Hepatocyte (in vitro differentiated cells): ENCODE results near the gene ZNF521. TPM values are rescaled to one million over a fixed set of nuclear protein-coding genes. Genes with fewer than 3 reads are reported as not detected.
"Not testable (repeated sequence)": the region's sequence is repeated elsewhere in the genome, so short reads cannot be mapped to it uniquely, and the experiment has no call there.

Experiments
- DNase-seq: peaks from one replicate; pipeline ENCODE4 v3.0.0-alpha.2; 2016; ENCODE audit warnings: low spot score
- H2AFZ ChIP-seq: fragments of 200-600 bp; sonication (generic); 2 replicates; pipeline ENCODE4 v1.6.0; 2016; ENCODE audit warnings: antibody characterized with exemption, mild to moderate bottlenecking
- H3K27ac ChIP-seq: fragments of 200-600 bp; sonication (generic); 2 replicates; pipeline ENCODE4 v1.5.1; 2016; ENCODE audit warnings: mild to moderate bottlenecking
- H3K27me3 ChIP-seq: fragments of 200-600 bp; sonication (generic); 2 replicates; pipeline ENCODE4 v1.6.1; 2016
- H3K36me3 ChIP-seq: fragments of 200-600 bp; sonication (generic); replicated peaks from 2 replicates; pipeline ENCODE4 v1.5.1; 2016; ENCODE audit warnings: low read depth; ENCODE audit not compliant: insufficient read depth
- H3K4me1 ChIP-seq: fragments of 200-600 bp; sonication (generic); 2 replicates; pipeline ENCODE4 v1.5.1; 2016; ENCODE audit warnings: mild to moderate bottlenecking, moderate library complexity; ENCODE audit not compliant: insufficient read depth
- H3K4me2 ChIP-seq: fragments of 200-600 bp; sonication (generic); 2 replicates; pipeline ENCODE4 v1.6.0; 2016
- H3K4me3 ChIP-seq: fragments of 200-600 bp; sonication (generic); 2 replicates; pipeline ENCODE4 v1.5.1; 2016; ENCODE audit warnings: mild to moderate bottlenecking
- H3K79me2 ChIP-seq: fragments of 200-600 bp; sonication (generic); 2 replicates; pipeline ENCODE4 v1.6.0; 2017; ENCODE audit warnings: mild to moderate bottlenecking
- H3K9me2 ChIP-seq: fragments of 200-600 bp; sonication (generic); replicated peaks from 2 replicates; pipeline ENCODE4 v1.6.0; 2017; ENCODE audit warnings: mild to moderate bottlenecking; ENCODE audit not compliant: insufficient read depth
- H3K9me3 ChIP-seq: fragments of 200-600 bp; sonication (generic); 2 replicates; pipeline ENCODE4 v1.5.1; 2016; ENCODE audit warnings: low read depth, mild to moderate bottlenecking
- H4K20me1 ChIP-seq: fragments of 200-600 bp; sonication (generic); 2 replicates; pipeline ENCODE4 v1.6.0; 2016; ENCODE audit warnings: mild to moderate bottlenecking; ENCODE audit not compliant: insufficient read depth, poor library complexity, severe bottlenecking
- EZH2 ChIP-seq: fragments of 200-600 bp; sonication (generic); IDR thresholded peaks from 2 replicates; pipeline ENCODE4 v1.6.1; 2016; ENCODE audit warnings: antibody characterized with exemption, mild to moderate bottlenecking, borderline replicate concordance
- EZH2phosphoT487 ChIP-seq: fragments of 200-600 bp; sonication (generic); IDR thresholded peaks from one replicate; pipeline ENCODE4 v1.6.1; 2018; ENCODE audit warnings: antibody characterized with exemption, mild to moderate bottlenecking, low read depth, moderate library complexity; ENCODE audit not compliant: unreplicated experiment, severe bottlenecking
- WGBS: methylation state at CpG from one replicate; pipeline ENCODE4 v1.1.6; 2016; ENCODE audit warnings: low lambda C conversion rate; ENCODE audit errors: missing lambda C conversion rate; 5-methylcytosine and 5-hydroxymethylcytosine counted together
- polyA plus RNA-seq: library from polyadenylated mRNA; unstranded; fragments of >200 nt; fragmentation: Nextera tagmentation; extraction: Ambion mirVana; gene quantifications from 2 replicates; pipeline ENCODE4 v1.2.1, GENCODE V29; 2016
- total RNA-seq: library from RNA; depleted of rRNA; stranded (reverse); fragments of >200 nt; gene quantifications from 2 replicates; pipeline ENCODE4 v1.2.3, GENCODE V29; 2014
- TF ChIP-seq, protein P1 (sequence below): fragments of 200-600 bp; sonication (generic); IDR thresholded peaks from 2 replicates; pipeline ENCODE4 v1.5.1; 2016; ENCODE audit warnings: antibody characterized with exemption, mild to moderate bottlenecking; ENCODE audit not compliant: poor library complexity

Gene ZNF521
- total and polyA plus RNA-seq, 2 experiments from 2014 or later: 9.0 to 16.3 TPM

DNA sequence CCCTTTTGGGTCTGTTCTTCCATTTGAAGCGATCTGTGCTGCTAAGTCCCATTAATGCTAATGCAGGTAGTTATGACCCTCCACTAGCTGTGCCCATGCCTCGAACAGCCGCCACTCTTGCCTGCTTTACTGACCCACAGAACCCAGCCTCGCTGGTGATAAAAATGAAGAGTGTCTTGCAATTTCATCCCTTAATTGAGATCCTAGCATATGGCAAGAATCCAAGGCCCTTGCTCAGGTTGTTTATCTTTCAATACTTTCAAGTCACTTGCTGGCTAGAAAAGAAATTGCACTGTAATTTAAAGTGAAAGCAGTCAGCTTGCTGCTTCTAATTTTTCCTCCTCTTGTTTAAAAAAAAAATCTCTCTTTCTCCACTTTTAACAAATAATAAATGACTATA lies 73.6 kb downstream of the ZNF521 start:
- DNase-seq: no peak
- H3K79me2 ChIP-seq: no peaks in the 10 kb centered on the region
- H3K4me1 ChIP-seq: no peaks in the 10 kb centered on the region
- TF ChIP-seq EZH2 (no peak), EZH2phosphoT487 (no peak)
- TF ChIP-seq, protein P1, sequence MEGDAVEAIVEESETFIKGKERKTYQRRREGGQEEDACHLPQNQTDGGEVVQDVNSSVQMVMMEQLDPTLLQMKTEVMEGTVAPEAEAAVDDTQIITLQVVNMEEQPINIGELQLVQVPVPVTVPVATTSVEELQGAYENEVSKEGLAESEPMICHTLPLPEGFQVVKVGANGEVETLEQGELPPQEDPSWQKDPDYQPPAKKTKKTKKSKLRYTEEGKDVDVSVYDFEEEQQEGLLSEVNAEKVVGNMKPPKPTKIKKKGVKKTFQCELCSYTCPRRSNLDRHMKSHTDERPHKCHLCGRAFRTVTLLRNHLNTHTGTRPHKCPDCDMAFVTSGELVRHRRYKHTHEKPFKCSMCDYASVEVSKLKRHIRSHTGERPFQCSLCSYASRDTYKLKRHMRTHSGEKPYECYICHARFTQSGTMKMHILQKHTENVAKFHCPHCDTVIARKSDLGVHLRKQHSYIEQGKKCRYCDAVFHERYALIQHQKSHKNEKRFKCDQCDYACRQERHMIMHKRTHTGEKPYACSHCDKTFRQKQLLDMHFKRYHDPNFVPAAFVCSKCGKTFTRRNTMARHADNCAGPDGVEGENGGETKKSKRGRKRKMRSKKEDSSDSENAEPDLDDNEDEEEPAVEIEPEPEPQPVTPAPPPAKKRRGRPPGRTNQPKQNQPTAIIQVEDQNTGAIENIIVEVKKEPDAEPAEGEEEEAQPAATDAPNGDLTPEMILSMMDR: no peak
- no peaks in the 10 kb centered on the region for H3K9me2 ChIP-seq
- H3K4me3 ChIP-seq: no peak overlapping the region
- H2AFZ ChIP-seq: no peak overlapping the region
- no peaks in the 10 kb centered on the region for H3K36me3 ChIP-seq
- no peaks in the 10 kb centered on the region for H3K27me3 ChIP-seq
- H3K9me3 ChIP-seq: no peaks in the 10 kb centered on the region
- 76% methylated on average over 4 of the region's 4 CpGs for WGBS
- H3K4me2 ChIP-seq: peak overlapping the region; percentile 17
- H3K27ac ChIP-seq: no peak overlapping the region
- H4K20me1 ChIP-seq: peaks cover 4% of the 10 kb centered on the region

DNA sequence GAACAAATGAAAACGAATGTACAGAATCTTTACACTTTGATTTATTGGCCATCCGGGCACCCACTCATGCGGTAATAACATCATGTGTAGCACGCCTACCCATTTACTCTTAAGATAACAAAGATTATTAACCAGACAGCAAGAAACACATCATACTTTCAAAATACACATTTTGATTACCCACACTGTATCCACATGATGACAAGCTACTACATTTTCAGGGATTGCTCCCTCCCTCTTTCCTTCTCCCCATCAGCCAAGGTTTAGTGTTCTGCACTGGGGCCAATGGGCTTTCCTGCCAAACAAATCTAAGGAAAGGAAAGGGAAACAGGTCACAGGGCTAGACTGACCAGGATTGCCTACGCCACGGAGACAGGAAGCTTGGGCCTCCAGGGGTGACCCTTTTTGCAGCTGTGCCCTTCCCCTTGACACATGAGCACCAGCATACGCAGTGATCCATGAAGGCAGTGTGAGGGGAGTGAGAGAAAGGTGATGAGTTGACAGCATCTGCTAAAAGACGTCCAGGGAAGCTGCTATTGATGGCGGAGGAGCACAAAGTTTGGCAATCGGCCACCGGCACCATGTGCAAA lies 76.5 kb downstream of the ZNF521 start:
- WGBS: 89% methylated on average over 11 of the region's 11 CpGs

DNA sequence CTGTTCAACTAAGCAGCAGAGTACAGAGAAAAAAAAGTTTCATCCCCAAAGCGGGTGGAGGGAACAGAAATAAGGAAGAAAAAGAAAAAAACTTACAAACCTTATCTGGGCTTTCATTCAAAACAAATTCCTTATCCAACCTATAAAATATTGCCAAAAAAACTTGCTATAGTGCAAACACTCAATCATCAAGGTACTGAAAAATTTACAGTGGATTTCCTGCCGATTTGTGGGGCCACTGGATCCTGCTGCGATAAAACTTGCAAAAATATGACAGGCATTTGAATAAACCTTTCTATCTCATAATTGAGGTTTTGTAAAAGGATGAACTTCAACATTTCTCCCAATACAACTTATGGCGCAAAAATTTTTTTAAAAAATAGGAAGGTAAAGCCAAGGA lies 77.0 kb downstream of the ZNF521 start:
- H3K4me3 ChIP-seq: no peak overlapping the region
- WGBS: 87% methylated on average over 4 of the region's 4 CpGs
- H3K4me2 ChIP-seq: no peak overlapping the region
- no peaks in the 10 kb centered on the region for H3K9me3 ChIP-seq
- no peaks in the 10 kb centered on the region for H3K4me1 ChIP-seq
- H3K36me3 ChIP-seq: no peaks in the 10 kb centered on the region
- TF ChIP-seq, protein P1: no peak
- no peak for TF ChIP-seq EZH2
- TF ChIP-seq EZH2phosphoT487: no peak
- H3K9me2 ChIP-seq: no peaks in the 10 kb centered on the region
- H3K27ac ChIP-seq: no peak overlapping the region
- H2AFZ ChIP-seq: no peak overlapping the region
- no peaks in the 10 kb centered on the region for H3K79me2 ChIP-seq
- peaks cover 4% of the 10 kb centered on the region for H4K20me1 ChIP-seq
- no peaks in the 10 kb centered on the region for H3K27me3 ChIP-seq
- no peak for DNase-seq

More for the DNA sequence above, 76.5 kb downstream of the ZNF521 start:
- no peaks in the 10 kb centered on the region for H3K9me3 ChIP-seq
- no peaks in the 10 kb centered on the region for H3K79me2 ChIP-seq
- H3K4me3 ChIP-seq: no peak overlapping the region
- H2AFZ ChIP-seq: no peak overlapping the region
- no peaks in the 10 kb centered on the region for H3K9me2 ChIP-seq
- DNase-seq: no peak
- H3K4me1 ChIP-seq: no peaks in the 10 kb centered on the region
- H3K4me2 ChIP-seq: no peak overlapping the region
- TF ChIP-seq EZH2: no peak
- TF ChIP-seq, protein P1: no peak
- no peak for TF ChIP-seq EZH2phosphoT487
- peaks cover 4% of the 10 kb centered on the region for H4K20me1 ChIP-seq
- H3K27me3 ChIP-seq: no peaks in the 10 kb centered on the region
- no peaks in the 10 kb centered on the region for H3K36me3 ChIP-seq
- no peak overlapping the region for H3K27ac ChIP-seq

DNA sequence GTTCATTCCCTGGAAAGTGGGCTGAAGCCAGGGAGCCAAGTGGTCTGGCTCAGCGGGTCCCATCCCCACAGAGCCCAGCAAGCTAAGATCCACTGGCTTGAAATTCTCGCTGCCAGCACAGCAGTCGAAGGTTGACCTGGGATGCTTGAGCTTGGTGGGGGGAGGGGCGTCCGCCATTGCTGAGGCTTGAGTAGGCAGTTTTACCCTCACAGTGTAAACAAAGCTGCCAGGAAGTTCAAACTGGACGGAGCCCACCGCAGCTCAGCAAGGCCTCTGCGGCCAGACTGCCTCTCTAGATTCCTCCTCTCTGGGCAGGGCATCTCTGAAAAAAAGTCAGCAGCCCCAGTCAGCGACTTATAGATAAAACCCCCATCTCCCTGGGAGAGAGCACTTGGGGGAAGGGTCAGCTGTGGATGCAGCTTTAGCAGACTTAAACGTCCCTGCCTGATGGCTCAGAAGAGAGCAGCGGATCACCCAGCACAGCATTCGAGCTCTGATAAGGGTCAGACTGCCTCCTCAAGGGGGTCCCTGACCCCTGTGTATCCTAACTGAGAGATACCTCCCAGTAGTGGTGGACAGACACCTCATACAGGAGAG lies 84.9 kb downstream of the ZNF521 start:
- H3K36me3 ChIP-seq, H3K9me2 ChIP-seq, H3K9me3 ChIP-seq, H4K20me1 ChIP-seq, H3K79me2 ChIP-seq, H3K4me1 ChIP-seq, H2AFZ ChIP-seq, H3K27ac ChIP-seq, H3K4me3 ChIP-seq, H3K4me2 ChIP-seq, H3K27me3 ChIP-seq, DNase-seq: not testable (repeated sequence)
- WGBS: 41% methylated on average over 12 of the region's 12 CpGs
